Vagina (tissue), 2 donors: ENCODE measurements around the gene RSPH9.

Experiments
- CTCF ChIP-seq, 3 experiments: fragments of 450-650 bp in 2 of 3; fragments of 200-600 bp in 1 of 3; sonication (generic) in 1 of 3; IDR thresholded peaks; one replicate each; pipeline ENCODE4 v1.5.1; 2017 to 2019; ENCODE audit warnings: antibody characterized with exemption in 3 of 3, mild to moderate bottlenecking in 2 of 3, moderate library complexity in 2 of 3
- POLR2AphosphoS5 ChIP-seq, 2 donors: sonication (generic); formaldehyde crosslinking; IDR thresholded peaks; one replicate each; pipeline ENCODE4 v1.9.0; 2017; ENCODE audit warnings: antibody characterized with exemption in 2 of 2, mild to moderate bottlenecking in 2 of 2, low read depth in 1 of 2; ENCODE audit not compliant: insufficient read depth in 1 of 2

GRCh38 chr6:43683708-43684455, 39.0 kb downstream of the RSPH9 start:
- TF ChIP-seq CTCF (IDR thresholded peaks at IDR 0.05) (no peak), POLR2AphosphoS5 (IDR thresholded peaks at IDR 0.05; ENCODE audit: insufficient read depth in 1 of 2, low read depth in 1 of 2) (no peak)
